H9 (cell line): Measurements from ENCODE around the gene MYCN. TPM values are rescaled to one million over a fixed set of nuclear protein-coding genes. Genes with fewer than 3 reads are reported as not detected.

Experiments
- DNase-seq: peaks from one replicate; pipeline ENCODE4 v3.0.0-alpha.2; 2017
- H2AFZ ChIP-seq: one replicate; pipeline ENCODE4 v1.6.1; 2013; ENCODE audit warnings: mild to moderate bottlenecking, low read length, control low read depth, moderate library complexity
- H2AK5ac ChIP-seq: 2 replicates; pipeline ENCODE4 v1.6.1; 2013; ENCODE audit warnings: low read length, control low read depth, mixed read lengths; ENCODE audit not compliant: insufficient read length
- H2BK120ac ChIP-seq: one replicate; pipeline ENCODE4 v1.6.1; 2013; ENCODE audit warnings: low read depth, mild to moderate bottlenecking, low read length, control low read depth, inconsistent platforms; ENCODE audit not compliant: poor library complexity, severe bottlenecking
- H2BK12ac ChIP-seq: 2 replicates; pipeline ENCODE4 v1.6.1; 2013; ENCODE audit warnings: low read length, control low read depth, mixed read lengths, low read depth; ENCODE audit not compliant: insufficient read length
- H2BK15ac ChIP-seq: 2 replicates; pipeline ENCODE4 v1.6.1; 2013; ENCODE audit warnings: low read depth, low read length, control low read depth
- H2BK20ac ChIP-seq: one replicate; pipeline ENCODE4 v1.6.1; 2013; ENCODE audit warnings: low read depth, mild to moderate bottlenecking, low read length, control low read depth, inconsistent platforms; ENCODE audit not compliant: poor library complexity, severe bottlenecking
- H2BK5ac ChIP-seq: 2 replicates; pipeline ENCODE4 v1.6.1; 2013; ENCODE audit warnings: low read length, control low read depth, mixed read lengths; ENCODE audit not compliant: insufficient read length
- H3K14ac ChIP-seq: 2 replicates; pipeline ENCODE4 v1.6.1; 2013; ENCODE audit warnings: low read length, control low read depth; ENCODE audit not compliant: insufficient read depth
- H3K18ac ChIP-seq: 2 replicates; pipeline ENCODE4 v1.6.1; 2013; ENCODE audit warnings: low read depth, mild to moderate bottlenecking, mixed read lengths, low read length, control low read depth; ENCODE audit not compliant: insufficient read length
- H3K23ac ChIP-seq: 2 replicates; pipeline ENCODE4 v1.6.1; 2013; ENCODE audit warnings: low read length, control low read depth, mixed read lengths, low read depth; ENCODE audit not compliant: insufficient read length
- H3K23me2 ChIP-seq: 2 replicates; pipeline ENCODE4 v1.6.1; 2013; ENCODE audit warnings: low read depth, mild to moderate bottlenecking, mixed read lengths, low read length, control low read depth; ENCODE audit not compliant: insufficient read length, poor library complexity, severe bottlenecking
- H3K27ac ChIP-seq: 2 replicates; pipeline ENCODE4 v1.5.1; 2013; ENCODE audit warnings: low read length, control low read depth, mixed read lengths, low read depth; ENCODE audit not compliant: insufficient read length
- H3K27me3 ChIP-seq: 2 replicates; pipeline ENCODE4 v1.6.1; 2013; ENCODE audit warnings: low read length, control low read depth, inconsistent platforms; ENCODE audit not compliant: insufficient read depth
- H3K4ac ChIP-seq: 2 replicates; pipeline ENCODE4 v1.6.1; 2013; ENCODE audit warnings: low read depth, mild to moderate bottlenecking, control low read depth, inconsistent platforms, low read length, moderate library complexity
- H3K4me1 ChIP-seq: 2 replicates; pipeline ENCODE4 v1.6.1; 2013; ENCODE audit warnings: low read length, control low read depth, inconsistent platforms; ENCODE audit not compliant: insufficient read depth
- H3K4me2 ChIP-seq: 2 replicates; pipeline ENCODE4 v1.6.1; 2013; ENCODE audit warnings: low read length, control low read depth, mixed read lengths; ENCODE audit not compliant: insufficient read length, insufficient read depth
- H3K56ac ChIP-seq: 2 replicates; pipeline ENCODE4 v1.6.1; 2013; ENCODE audit warnings: low read depth, mild to moderate bottlenecking, mixed read lengths, low read length, control low read depth; ENCODE audit not compliant: insufficient read length
- H3K79me1 ChIP-seq: 2 replicates; pipeline ENCODE4 v1.6.1; 2013; ENCODE audit warnings: low read depth, mild to moderate bottlenecking, moderate library complexity, low read length, control low read depth, inconsistent platforms; ENCODE audit not compliant: insufficient read depth, poor library complexity, severe bottlenecking
- H3K79me2 ChIP-seq: 2 replicates; pipeline ENCODE4 v1.6.1; 2013; ENCODE audit warnings: low read length, control low read depth, inconsistent platforms; ENCODE audit not compliant: insufficient read depth
- H3K9ac ChIP-seq: 2 replicates; pipeline ENCODE4 v1.6.1; 2013; ENCODE audit warnings: low read length, control low read depth, mixed read lengths; ENCODE audit not compliant: insufficient read length; ENCODE audit errors: extremely low read depth
- H3K9me3 ChIP-seq: one replicate; pipeline ENCODE4 v1.6.1; 2013; ENCODE audit warnings: low read depth, low read length, inconsistent platforms; ENCODE audit not compliant: control insufficient read depth
- H3T11ph ChIP-seq: one replicate; pipeline ENCODE4 v1.6.1; 2013; ENCODE audit warnings: mild to moderate bottlenecking, low read length, control low read depth, inconsistent platforms
- H4K20me1 ChIP-seq: one replicate; pipeline ENCODE4 v1.6.1; 2013; ENCODE audit not compliant: control insufficient read depth, insufficient read length, insufficient read depth
- H4K5ac ChIP-seq: 2 replicates; pipeline ENCODE4 v1.6.1; 2013; ENCODE audit warnings: low read depth, mild to moderate bottlenecking, mixed read lengths, low read length, control low read depth; ENCODE audit not compliant: insufficient read length
- H4K8ac ChIP-seq: replicated peaks from 2 replicates; pipeline ENCODE4 v1.6.1; 2013; ENCODE audit warnings: low read length, control low read depth, mixed read lengths, low read depth; ENCODE audit not compliant: insufficient read length
- H4K91ac ChIP-seq: 2 replicates; pipeline ENCODE4 v1.6.1; 2013; ENCODE audit warnings: low read depth, mild to moderate bottlenecking, moderate library complexity, mixed read lengths, low read length, control low read depth; ENCODE audit not compliant: insufficient read length
- H3K27ac Mint-ChIP-seq, 3 experiments: 2 replicates in 2 of 3; 3 replicates in 1 of 3; pipeline ENCODE4 v1.8.0; 2020 to 2021; ENCODE audit warnings: mixed read lengths in 3 of 3, mild to moderate bottlenecking in 1 of 3, moderate library complexity in 1 of 3
- H3K27me3 Mint-ChIP-seq: 2 replicates; pipeline ENCODE4 v1.8.0; 2021; ENCODE audit warnings: low read depth, mild to moderate bottlenecking, moderate library complexity, mixed read lengths
- H3K36me3 Mint-ChIP-seq, 3 experiments: 2 replicates in 2 of 3; 3 replicates in 1 of 3; pipeline ENCODE4 v1.8.0; 2020 to 2021; ENCODE audit warnings: low read depth in 3 of 3, mixed read lengths in 3 of 3; ENCODE audit not compliant: insufficient read depth in 1 of 3
- H3K4me1 Mint-ChIP-seq, 2 experiments: 2 replicates each; pipeline ENCODE4 v1.8.0; 2020; ENCODE audit warnings: mixed read lengths in 2 of 2
- H3K4me3 Mint-ChIP-seq, 2 experiments: 2 replicates in 1 of 2; 3 replicates in 1 of 2; pipeline ENCODE4 v1.8.0; 2020 to 2021; ENCODE audit warnings: mild to moderate bottlenecking in 2 of 2, mixed read lengths in 2 of 2, moderate library complexity in 1 of 2
- H3K9me3 Mint-ChIP-seq, 2 experiments: 2 replicates in 1 of 2; 3 replicates in 1 of 2; pipeline ENCODE4 v1.8.0; 2020; ENCODE audit warnings: mild to moderate bottlenecking in 2 of 2, mixed read lengths in 2 of 2, moderate library complexity in 1 of 2
- CTCF ChIP-seq: fragments of 200-600 bp; sonication (generic); conservative IDR thresholded peaks from 3 replicates; pipeline ENCODE4 v1.8.0; 2021; ENCODE audit warnings: antibody characterized with exemption, mild to moderate bottlenecking
- total RNA-seq: library from RNA; stranded (reverse); gene quantifications from 2 replicates; pipeline ENCODE4 v1.2.1, GENCODE V29; 2021

Gene MYCN
- total RNA-seq, 1 experiment from 2014 or later: 100.0 TPM

DNA sequence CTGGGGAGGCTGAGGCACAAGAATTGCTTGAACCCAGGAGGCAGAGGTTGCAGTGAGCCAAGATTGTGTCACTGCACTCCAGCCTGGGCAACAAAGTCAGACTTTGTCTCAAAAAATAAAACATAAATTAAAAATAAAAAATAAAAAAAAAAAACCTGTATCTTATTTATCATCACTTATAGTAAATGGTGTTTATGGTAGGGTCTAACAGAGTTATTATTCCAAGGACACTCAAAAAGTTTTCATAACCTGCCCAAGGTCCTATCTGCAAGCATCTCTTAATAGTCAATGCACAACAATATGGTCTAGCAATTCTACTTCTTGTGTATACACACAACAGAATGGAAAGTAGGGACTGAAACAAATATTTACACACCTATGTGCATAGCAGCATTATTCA, 47.3 kb upstream of the MYCN start:
- Mint-ChIP-seq H3K9me3 (peaks cover 10 to 11% of the 10 kb centered on the region in 2 experiments; a peak in 4 of 5 replicates), H3K27ac (no peak overlapping the region), H3K4me1 (peaks cover 51 to 61% of the 10 kb centered on the region in 2 experiments), H3K36me3 (peaks cover 6 to 8% (median 8%) of the 10 kb centered on the region in 3 experiments; a peak in 6 of 7 replicates), H3K27me3 (peaks cover 2% of the 10 kb centered on the region; the same call in 1 of the 2 replicates), H3K4me3 (no peak overlapping the region)
- Histone ChIP-seq H3K23me2 (no peaks in the 10 kb centered on the region), H3K23ac (no peak overlapping the region), H3K9ac (no peak overlapping the region), H3K27ac (no peak overlapping the region), H3K14ac (no peak overlapping the region), H3T11ph (no peak overlapping the region), H3K27me3 (no peaks in the 10 kb centered on the region), H2AK5ac (no peak overlapping the region), H2BK20ac (no peak overlapping the region), H2BK120ac (no peak overlapping the region), H4K8ac (no peak overlapping the region), H4K20me1 (no peaks in the 10 kb centered on the region), H3K4me2 (no peak overlapping the region), H3K79me2 (no peaks in the 10 kb centered on the region), H2BK15ac (no peak overlapping the region), H3K79me1 (no peaks in the 10 kb centered on the region), H2BK5ac (no peak overlapping the region), H2BK12ac (no peak overlapping the region), H4K91ac (no peak overlapping the region), H2AFZ (no peak overlapping the region), H3K4ac (no peak overlapping the region), H3K56ac (no peak overlapping the region), H3K18ac (no peak overlapping the region), H3K9me3 (no peaks in the 10 kb centered on the region), H4K5ac (no peak overlapping the region), H3K4me1 (peaks cover 16% of the 10 kb centered on the region; the same call in 1 of the 2 replicates)
- no peak for TF ChIP-seq CTCF
- DNase-seq: no peak
